Ishikawa (cell line): ENCODE results near the gene GPER1.

Experiments used
- CEBPB ChIP-seq: IDR thresholded peaks from 2 replicates; pipeline ENCODE4 v1.6.1; 2012
- CREB1 ChIP-seq: IDR thresholded peaks from 2 replicates; pipeline ENCODE4 v1.6.1; 2012; ENCODE audit warnings: low read depth
- EGR1 ChIP-seq: IDR thresholded peaks from 2 replicates; pipeline ENCODE4 v1.6.1; 2012
- EP300 ChIP-seq: IDR thresholded peaks from 2 replicates; pipeline ENCODE4 v1.6.1; 2012; ENCODE audit warnings: borderline replicate concordance
- FOXM1 ChIP-seq: IDR thresholded peaks from 2 replicates; pipeline ENCODE4 v1.6.1; 2012; ENCODE audit warnings: low read depth, borderline replicate concordance
- MAX ChIP-seq: IDR thresholded peaks from 2 replicates; pipeline ENCODE4 v1.6.1; 2012
- NFIC ChIP-seq: IDR thresholded peaks from 2 replicates; pipeline ENCODE4 v1.6.1; 2012
- RAD21 ChIP-seq: IDR thresholded peaks from 2 replicates; pipeline ENCODE4 v1.6.1; 2012; ENCODE audit warnings: low read depth
- TAF1 ChIP-seq: IDR thresholded peaks from 2 replicates; pipeline ENCODE4 v1.6.1; 2012; ENCODE audit warnings: low read depth, mild to moderate bottlenecking
- TCF12 ChIP-seq: IDR thresholded peaks from 2 replicates; pipeline ENCODE4 v1.6.1; 2012; ENCODE audit warnings: low read depth
- TEAD4 ChIP-seq: IDR thresholded peaks from 2 replicates; pipeline ENCODE4 v1.6.1; 2012
- USF1 ChIP-seq: IDR thresholded peaks from 2 replicates; pipeline ENCODE4 v1.6.1; 2012
- YY1 ChIP-seq: IDR thresholded peaks from 2 replicates; pipeline ENCODE4 v1.6.1; 2012; ENCODE audit warnings: low read depth
- ZBTB7A ChIP-seq: IDR thresholded peaks from 2 replicates; pipeline ENCODE4 v1.6.1; 2012; ENCODE audit warnings: low read depth
- TF ChIP-seq, protein P1 (sequence below): IDR thresholded peaks from 2 replicates; pipeline ENCODE4 v1.6.1; 2012; ENCODE audit warnings: low read depth, mild to moderate bottlenecking

GPER1 gene

DNA sequence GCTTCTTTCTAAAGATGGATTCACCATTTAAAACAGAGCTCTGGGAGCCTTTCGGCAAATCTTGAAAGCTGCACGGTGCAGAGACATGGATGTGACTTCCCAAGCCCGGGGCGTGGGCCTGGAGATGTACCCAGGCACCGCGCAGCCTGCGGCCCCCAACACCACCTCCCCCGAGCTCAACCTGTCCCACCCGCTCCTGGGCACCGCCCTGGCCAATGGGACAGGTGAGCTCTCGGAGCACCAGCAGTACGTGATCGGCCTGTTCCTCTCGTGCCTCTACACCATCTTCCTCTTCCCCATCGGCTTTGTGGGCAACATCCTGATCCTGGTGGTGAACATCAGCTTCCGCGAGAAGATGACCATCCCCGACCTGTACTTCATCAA lies 3.7 kb downstream of the GPER1 start:
- TF ChIP-seq EGR1 (no peak), TCF12 (no peak), TEAD4 (no peak), EP300 (no peak), ZBTB7A (no peak), USF1 (no peak), CEBPB (no peak), CREB1 (no peak), MAX (no peak), NFIC (no peak)

DNA sequence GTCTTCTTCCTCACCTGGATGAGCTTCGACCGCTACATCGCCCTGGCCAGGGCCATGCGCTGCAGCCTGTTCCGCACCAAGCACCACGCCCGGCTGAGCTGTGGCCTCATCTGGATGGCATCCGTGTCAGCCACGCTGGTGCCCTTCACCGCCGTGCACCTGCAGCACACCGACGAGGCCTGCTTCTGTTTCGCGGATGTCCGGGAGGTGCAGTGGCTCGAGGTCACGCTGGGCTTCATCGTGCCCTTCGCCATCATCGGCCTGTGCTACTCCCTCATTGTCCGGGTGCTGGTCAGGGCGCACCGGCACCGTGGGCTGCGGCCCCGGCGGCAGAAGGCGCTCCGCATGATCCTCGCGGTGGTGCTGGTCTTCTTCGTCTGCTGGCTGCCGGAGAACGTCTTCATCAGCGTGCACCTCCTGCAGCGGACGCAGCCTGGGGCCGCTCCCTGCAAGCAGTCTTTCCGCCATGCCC lies 4.3 kb downstream of the GPER1 start:
- TF ChIP-seq EP300 (no peak), USF1 (no peak), EGR1 (no peak), CREB1 (no peak), NFIC (no peak), CEBPB (no peak), TAF1 (no peak), ZBTB7A (no peak), MAX (no peak), FOXM1 (no peak), RAD21 (no peak), TCF12 (no peak), YY1 (no peak)
- TF ChIP-seq, protein P1, sequence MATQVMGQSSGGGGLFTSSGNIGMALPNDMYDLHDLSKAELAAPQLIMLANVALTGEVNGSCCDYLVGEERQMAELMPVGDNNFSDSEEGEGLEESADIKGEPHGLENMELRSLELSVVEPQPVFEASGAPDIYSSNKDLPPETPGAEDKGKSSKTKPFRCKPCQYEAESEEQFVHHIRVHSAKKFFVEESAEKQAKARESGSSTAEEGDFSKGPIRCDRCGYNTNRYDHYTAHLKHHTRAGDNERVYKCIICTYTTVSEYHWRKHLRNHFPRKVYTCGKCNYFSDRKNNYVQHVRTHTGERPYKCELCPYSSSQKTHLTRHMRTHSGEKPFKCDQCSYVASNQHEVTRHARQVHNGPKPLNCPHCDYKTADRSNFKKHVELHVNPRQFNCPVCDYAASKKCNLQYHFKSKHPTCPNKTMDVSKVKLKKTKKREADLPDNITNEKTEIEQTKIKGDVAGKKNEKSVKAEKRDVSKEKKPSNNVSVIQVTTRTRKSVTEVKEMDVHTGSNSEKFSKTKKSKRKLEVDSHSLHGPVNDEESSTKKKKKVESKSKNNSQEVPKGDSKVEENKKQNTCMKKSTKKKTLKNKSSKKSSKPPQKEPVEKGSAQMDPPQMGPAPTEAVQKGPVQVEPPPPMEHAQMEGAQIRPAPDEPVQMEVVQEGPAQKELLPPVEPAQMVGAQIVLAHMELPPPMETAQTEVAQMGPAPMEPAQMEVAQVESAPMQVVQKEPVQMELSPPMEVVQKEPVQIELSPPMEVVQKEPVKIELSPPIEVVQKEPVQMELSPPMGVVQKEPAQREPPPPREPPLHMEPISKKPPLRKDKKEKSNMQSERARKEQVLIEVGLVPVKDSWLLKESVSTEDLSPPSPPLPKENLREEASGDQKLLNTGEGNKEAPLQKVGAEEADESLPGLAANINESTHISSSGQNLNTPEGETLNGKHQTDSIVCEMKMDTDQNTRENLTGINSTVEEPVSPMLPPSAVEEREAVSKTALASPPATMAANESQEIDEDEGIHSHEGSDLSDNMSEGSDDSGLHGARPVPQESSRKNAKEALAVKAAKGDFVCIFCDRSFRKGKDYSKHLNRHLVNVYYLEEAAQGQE: no peak

- TF ChIP-seq, protein P1: no peak
- TF ChIP-seq USF1 (no peak), MAX (no peak), CEBPB (no peak), CREB1 (no peak), EP300 (no peak), TCF12 (no peak), RAD21 (no peak), FOXM1 (no peak), ZBTB7A (no peak), TAF1 (no peak), TEAD4 (no peak), YY1 (no peak), NFIC (no peak), EGR1 (no peak)
Measured at GRCh38 chr7:1092806-1093501, 5.0 kb downstream of the GPER1 start.

GRCh38 chr7:1093502-1093843 lies 5.6 kb downstream of the GPER1 start:
- TF ChIP-seq TEAD4 (no peak), USF1 (no peak), TCF12 (no peak), CEBPB (no peak), NFIC (no peak), TAF1 (no peak), EGR1 (no peak), YY1 (no peak), CREB1 (no peak), EP300 (no peak), FOXM1 (no peak), RAD21 (no peak), MAX (no peak), ZBTB7A (no peak)
- TF ChIP-seq, protein P1: no peak
